Endothelial cell of umbilical vein (primary cell): ENCODE data around the gene ATF6B. TPM values are rescaled to one million over a fixed set of nuclear protein-coding genes. Genes with fewer than 3 reads are reported as not detected.

Experiments used
- BruUV-seq: library from RNA; stranded (reverse); fragments of 400-500 nt; replicated peaks from 2 replicates; lab custom pipeline; 2021; lab: Mats Ljungman, UMichigan
- CTCF ChIA-PET: fragments of 300-600, 350-600 bp; sonication (Branson Sonifier 250); formaldehyde crosslinking; loops from one replicate; lab custom pipeline; 2021; ENCODE audit warnings: antibody characterized with exemption, inconsistent platforms; lab: Charles Lee
- POLR2A ChIA-PET: fragments of 300-600, 350-600 bp; sonication (Branson Sonifier 250); formaldehyde crosslinking; loops from one replicate; lab custom pipeline; 2021; ENCODE audit warnings: antibody characterized with exemption, inconsistent platforms; lab: Charles Lee
- DNase-seq: peaks from one replicate; pipeline ENCODE4 v3.0.0-alpha.2; 2011; ENCODE audit warnings: low read depth, low spot score
- FAIRE-seq: peaks from 2 replicates; lab custom pipeline; 2011; peaks lifted over from hg19 to GRCh38; lab: Jason Lieb, UNC
- H2AFZ ChIP-seq: 2 replicates; pipeline ENCODE4 v1.6.0; 2012; ENCODE audit warnings: low read depth, low read length, control low read depth, inconsistent platforms
- H3K27ac ChIP-seq: 2 replicates; pipeline ENCODE4 v1.5.1; 2011; ENCODE audit warnings: low read depth, mild to moderate bottlenecking, control low read depth, low read length, moderate library complexity; ENCODE audit not compliant: insufficient read depth
- H3K27me3 ChIP-seq, 2 experiments: 2 replicates each; pipeline versions ENCODE4 v1.6.0 to v1.6.1; 2011; ENCODE audit warnings: low read length in 2 of 2, mixed read lengths in 1 of 2; ENCODE audit not compliant: control insufficient read depth in 2 of 2, insufficient read depth in 2 of 2
- H3K36me3 ChIP-seq, 2 experiments: 2 replicates in 1 of 2; 3 replicates in 1 of 2; pipeline ENCODE4 v1.5.1; 2011; ENCODE audit warnings: low read length in 2 of 2, mild to moderate bottlenecking in 1 of 2, moderate library complexity in 1 of 2; ENCODE audit not compliant: control insufficient read depth in 2 of 2, insufficient read depth in 2 of 2; ENCODE audit errors: extremely low read depth in 1 of 2
- H3K4me1 ChIP-seq: 3 replicates; pipeline ENCODE4 v1.5.1; 2011; ENCODE audit warnings: mild to moderate bottlenecking, low read length; ENCODE audit not compliant: control insufficient read depth, insufficient read depth; ENCODE audit errors: extremely low read depth
- H3K4me2 ChIP-seq: 2 replicates; pipeline ENCODE4 v1.6.1; 2011; ENCODE audit warnings: low read length, control low read depth, mixed read lengths; ENCODE audit not compliant: insufficient read depth
- H3K4me3 ChIP-seq, 3 experiments: fragments of 200-600 bp in 1 of 3; sonication (generic), shearing (Covaris generic) in 1 of 3; replicated peaks in 1 of 3; 2 replicates each; pipeline ENCODE4 v1.5.1; 2011 to 2016; ENCODE audit warnings: control low read depth in 3 of 3, low read length in 3 of 3, mild to moderate bottlenecking in 2 of 3, inconsistent platforms in 1 of 3, low read depth in 1 of 3, moderate library complexity in 1 of 3; ENCODE audit not compliant: insufficient read depth in 1 of 3
- H3K79me2 ChIP-seq: 2 replicates; pipeline ENCODE4 v1.6.0; 2012; ENCODE audit warnings: low read length, inconsistent platforms; ENCODE audit not compliant: control insufficient read depth, insufficient read depth
- H3K9ac ChIP-seq: replicated peaks from 2 replicates; pipeline ENCODE3; 2011; ENCODE audit warnings: low read length, control low read depth; ENCODE audit not compliant: insufficient read depth; ENCODE audit errors: extremely low read depth
- H3K9me1 ChIP-seq: replicated peaks from 3 replicates; pipeline ENCODE4 v1.6.0; 2011; ENCODE audit warnings: mild to moderate bottlenecking, low read length; ENCODE audit not compliant: control insufficient read depth, insufficient read depth; ENCODE audit errors: extremely low read depth
- H3K9me3 ChIP-seq: replicated peaks from 2 replicates; pipeline ENCODE4 v1.5.1; 2012; ENCODE audit warnings: low read length, inconsistent platforms; ENCODE audit not compliant: control insufficient read depth, insufficient read depth
- H4K20me1 ChIP-seq: replicated peaks from 2 replicates; pipeline ENCODE3; 2011; ENCODE audit warnings: mild to moderate bottlenecking, low read length; ENCODE audit not compliant: control insufficient read depth, insufficient read depth; ENCODE audit errors: extremely low read depth
- EZH2 ChIP-seq: IDR thresholded peaks from 2 replicates; pipeline ENCODE4 v1.6.1; 2012; ENCODE audit warnings: borderline replicate concordance, low read depth, mild to moderate bottlenecking, moderate library complexity, low read length, inconsistent platforms; ENCODE audit not compliant: severe bottlenecking
- FOS ChIP-seq: IDR thresholded peaks from 2 replicates; pipeline ENCODE4 v1.6.1; 2011; ENCODE audit warnings: mild to moderate bottlenecking, low read length, moderate library complexity, borderline replicate concordance; ENCODE audit not compliant: insufficient read depth
- GATA2 ChIP-seq: IDR thresholded peaks from 2 replicates; pipeline ENCODE4 v1.7.0; 2011; ENCODE audit warnings: low read depth, mild to moderate bottlenecking, moderate library complexity, mixed read lengths, low read length; ENCODE audit not compliant: insufficient read length, insufficient read depth
- JUN ChIP-seq: IDR thresholded peaks from 2 replicates; pipeline ENCODE4 v1.6.1; 2011; ENCODE audit warnings: borderline replicate concordance, low read depth; ENCODE audit not compliant: insufficient read length, insufficient read depth
- MYC ChIP-seq: IDR thresholded peaks from one replicate; pipeline ENCODE4 v1.6.1; 2011; ENCODE audit warnings: mild to moderate bottlenecking, low read depth, low read length
- POLR2A ChIP-seq: IDR thresholded peaks from 2 replicates; pipeline ENCODE4 v1.6.1; 2012; ENCODE audit warnings: low read depth, mild to moderate bottlenecking, control low read depth, low read length
- POLR2AphosphoS5 ChIP-seq: IDR thresholded peaks from 2 replicates; pipeline ENCODE4 v1.6.1; 2012; ENCODE audit warnings: low read depth, mild to moderate bottlenecking, control low read depth, low read length, moderate library complexity; ENCODE audit not compliant: insufficient read depth
- dilution Hi-C: fragments of 300-500 bp; cut with MboI; formaldehyde crosslinking; loops from one replicate; pipeline ENCODE4 v1.15.0; 2019; ENCODE audit warnings: low sequenced_read_pairs; ENCODE audit not compliant: extremely low pct_ligation_motif_present
- intact Hi-C: fragments of 100-400 bp; cut with micrococcal nuclease; formaldehyde crosslinking; loops from one replicate; pipeline ENCODE4 v1.10.0; 2022
- polyA plus RNA-seq, 4 experiments: library from polyadenylated mRNA; depleted of rRNA in 3 of 4; stranded (reverse) in 3 of 4; unstranded in 1 of 4; fragments of >200 nt; gene quantifications; 2 replicates each; pipeline versions ENCODE4 v1.2.1 to v1.2.3, GENCODE V29; 2011 to 2012; ENCODE audit warnings: missing spikeins in 1 of 4
- total RNA-seq: library from RNA; stranded (reverse); gene quantifications from 2 replicates; pipeline ENCODE4 v1.2.3, GENCODE V29; 2021
- TF ChIP-seq, protein P1 (sequence below), 2 donors: IDR thresholded peaks; 1 replicate in 1 of 2; 2 replicates in 1 of 2; pipeline ENCODE4 v1.5.1; 2011; ENCODE audit warnings: low read length in 2 of 2, mild to moderate bottlenecking in 2 of 2, moderate library complexity in 2 of 2, control low read depth in 1 of 2, inconsistent platforms in 1 of 2, low read depth in 1 of 2; ENCODE audit not compliant: insufficient read depth in 1 of 2; ENCODE audit errors: extremely low read depth in 1 of 2
- TF ChIP-seq, protein P2 (sequence below): IDR thresholded peaks from 2 replicates; pipeline ENCODE4 v1.6.1; 2011; ENCODE audit not compliant: insufficient read depth, insufficient read length

Gene ATF6B
- total and polyA plus RNA-seq, 2 donors (not counting 3 experiments of a cell fraction or from before 2014, with no cell fraction given), result 106 to 115 TPM

DNA sequence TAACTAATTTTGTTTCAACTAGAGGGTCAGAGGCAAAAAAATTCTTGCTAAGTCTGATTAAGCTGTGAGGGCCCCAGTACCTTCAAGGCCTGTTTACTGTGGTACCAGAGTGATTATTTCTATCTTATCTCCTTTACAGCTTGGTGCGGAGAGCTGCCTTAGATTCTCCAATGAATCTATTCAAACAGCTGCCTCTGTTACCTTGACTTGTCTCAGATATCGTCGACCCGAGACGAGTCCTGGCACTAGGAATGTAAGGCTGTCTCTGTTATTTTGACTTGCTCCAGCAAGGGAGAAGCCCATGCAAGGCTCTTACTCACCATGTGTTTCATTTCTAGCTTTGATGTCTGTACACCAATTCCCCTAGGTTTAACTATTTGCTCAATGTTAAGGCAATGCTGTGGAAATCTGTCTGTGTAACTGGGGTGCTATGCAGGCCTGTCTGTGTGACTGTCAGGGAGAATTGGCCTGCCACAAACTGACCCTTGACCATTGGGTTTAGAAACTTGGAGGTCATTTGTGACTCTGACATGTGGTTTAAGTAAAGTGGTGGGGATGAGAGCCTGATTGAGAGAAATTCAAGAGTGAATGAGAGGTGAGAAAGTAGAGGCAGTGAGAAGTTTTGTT is 12.5 kb upstream of the ATF6B start:
- DNase-seq, result no peak
- H3K9me3 ChIP-seq, result no peaks in the 10 kb centered on the region
- H4K20me1 ChIP-seq, result no peaks in the 10 kb centered on the region
- ChIA-PET POLR2A (no interaction called here), CTCF (interaction anchor here (1.0 kb wide), 1 partner anchor 8 kb away, joined by 4 read pairs; no protein-coding TSS in a partner anchor)
- peaks cover 4 to 8% of the 10 kb centered on the region in 2 experiments for H3K27me3 ChIP-seq
- TF ChIP-seq POLR2A (no peak), FOS (no peak), EZH2 (no peak), JUN (no peak), MYC (no peak), GATA2 (no peak), POLR2AphosphoS5 (no peak)
- TF ChIP-seq, protein P1, sequence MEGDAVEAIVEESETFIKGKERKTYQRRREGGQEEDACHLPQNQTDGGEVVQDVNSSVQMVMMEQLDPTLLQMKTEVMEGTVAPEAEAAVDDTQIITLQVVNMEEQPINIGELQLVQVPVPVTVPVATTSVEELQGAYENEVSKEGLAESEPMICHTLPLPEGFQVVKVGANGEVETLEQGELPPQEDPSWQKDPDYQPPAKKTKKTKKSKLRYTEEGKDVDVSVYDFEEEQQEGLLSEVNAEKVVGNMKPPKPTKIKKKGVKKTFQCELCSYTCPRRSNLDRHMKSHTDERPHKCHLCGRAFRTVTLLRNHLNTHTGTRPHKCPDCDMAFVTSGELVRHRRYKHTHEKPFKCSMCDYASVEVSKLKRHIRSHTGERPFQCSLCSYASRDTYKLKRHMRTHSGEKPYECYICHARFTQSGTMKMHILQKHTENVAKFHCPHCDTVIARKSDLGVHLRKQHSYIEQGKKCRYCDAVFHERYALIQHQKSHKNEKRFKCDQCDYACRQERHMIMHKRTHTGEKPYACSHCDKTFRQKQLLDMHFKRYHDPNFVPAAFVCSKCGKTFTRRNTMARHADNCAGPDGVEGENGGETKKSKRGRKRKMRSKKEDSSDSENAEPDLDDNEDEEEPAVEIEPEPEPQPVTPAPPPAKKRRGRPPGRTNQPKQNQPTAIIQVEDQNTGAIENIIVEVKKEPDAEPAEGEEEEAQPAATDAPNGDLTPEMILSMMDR (IDR thresholded peaks at IDR 0.05; ENCODE audit: extremely low read depth in 1 of 2, insufficient read depth in 1 of 2, low read depth in 1 of 2, low read length in 2 of 2), result no peak
- TF ChIP-seq, protein P2, sequence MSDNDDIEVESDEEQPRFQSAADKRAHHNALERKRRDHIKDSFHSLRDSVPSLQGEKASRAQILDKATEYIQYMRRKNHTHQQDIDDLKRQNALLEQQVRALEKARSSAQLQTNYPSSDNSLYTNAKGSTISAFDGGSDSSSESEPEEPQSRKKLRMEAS, result no peak
- H3K4me3 ChIP-seq, result no peak overlapping the region
- H2AFZ ChIP-seq, result no peak overlapping the region
- no TSS peak for BruUV-seq
- dilution Hi-C loops (no loop called here), intact Hi-C loops (no loop called here)
- no peaks in the 10 kb centered on the region for H3K9me1 ChIP-seq
- H3K27ac ChIP-seq, result no peak overlapping the region
- no peaks in the 10 kb centered on the region for H3K36me3 ChIP-seq
- no peak overlapping the region for H3K9ac ChIP-seq
- no peaks in the 10 kb centered on the region for H3K79me2 ChIP-seq
- H3K4me1 ChIP-seq, result no peaks in the 10 kb centered on the region
- no peak for FAIRE-seq
- no peak overlapping the region for H3K4me2 ChIP-seq
